Left lobe of liver (tissue), 2 donors: ENCODE data around the gene IST1. TPM values are rescaled to one million over a fixed set of nuclear protein-coding genes. Genes with fewer than 3 reads are reported as not detected.

ENCODE experiments used
- ATAC-seq: fragments of 200-7000 bp; cut with Tn5 transposase; one replicate; pipeline ENCODE4 v1.9.1; 2020; ENCODE audit warnings: mild to moderate bottlenecking, moderate library complexity
- DNase-seq: peaks from one replicate; pipeline ENCODE4 v3.0.0-alpha.2; 2020; ENCODE audit warnings: low spot score
- total RNA-seq: library from RNA; stranded (reverse); gene quantifications from one replicate; pipeline ENCODE4 v1.2.1, GENCODE V29; 2021
- donor health status: DM: no; HTN: no; CAD: no; lungs with moderate emphysema.
- donor health status: DM: no; HTN: yes; CAD: no.

IST1 gene
- total RNA-seq, 1 donor from 2014 or later: 56.2 TPM

DNA sequence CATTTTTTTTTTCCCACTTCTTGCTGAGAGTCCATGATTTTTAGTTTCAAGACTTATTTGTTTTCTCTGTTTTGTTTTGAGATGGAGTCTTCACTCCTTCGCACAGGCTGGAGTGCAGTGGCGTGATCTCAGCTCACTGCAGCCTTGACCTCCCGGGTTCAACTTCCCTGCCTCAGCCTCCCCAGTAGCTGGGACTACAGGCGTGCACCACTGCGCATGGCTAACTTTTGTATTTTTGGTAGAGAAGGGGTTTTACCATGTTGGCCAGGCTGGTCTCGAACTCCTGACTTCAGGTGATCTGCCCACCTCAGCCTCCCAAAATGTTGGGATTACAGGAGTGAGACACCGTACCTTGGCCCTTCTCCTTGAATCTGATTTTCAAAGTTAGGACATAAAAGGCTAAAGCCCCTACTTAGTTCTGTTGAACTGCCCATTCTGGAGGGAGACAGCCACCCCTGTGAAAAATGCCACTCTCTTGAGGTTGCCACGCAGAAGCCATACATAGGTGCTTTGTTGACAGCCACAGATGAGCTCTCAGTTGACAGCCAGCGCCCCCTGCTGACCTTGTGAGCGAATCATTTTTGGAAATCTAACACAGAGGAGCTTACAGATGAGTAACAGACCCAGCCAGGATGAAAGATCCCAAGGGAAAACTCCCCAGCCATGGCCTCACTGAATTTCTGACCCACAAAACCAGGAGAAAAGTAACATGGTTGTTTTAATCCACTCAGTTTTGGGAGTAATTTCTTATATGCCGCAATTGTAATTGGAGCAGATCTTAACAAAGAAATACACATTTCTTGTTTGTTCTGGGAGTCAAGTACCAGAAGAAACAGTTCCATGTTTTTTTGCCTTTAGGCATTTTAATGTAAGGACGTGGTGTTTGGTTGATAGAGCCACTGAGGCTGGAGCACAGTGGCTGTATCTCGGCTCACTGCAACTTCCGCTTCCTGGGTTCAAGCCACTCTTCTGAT, 66.0 kb downstream of the IST1 start:
- ATAC-seq: peak; percentile 99
- peak; percentile 80 for DNase-seq

DNA sequence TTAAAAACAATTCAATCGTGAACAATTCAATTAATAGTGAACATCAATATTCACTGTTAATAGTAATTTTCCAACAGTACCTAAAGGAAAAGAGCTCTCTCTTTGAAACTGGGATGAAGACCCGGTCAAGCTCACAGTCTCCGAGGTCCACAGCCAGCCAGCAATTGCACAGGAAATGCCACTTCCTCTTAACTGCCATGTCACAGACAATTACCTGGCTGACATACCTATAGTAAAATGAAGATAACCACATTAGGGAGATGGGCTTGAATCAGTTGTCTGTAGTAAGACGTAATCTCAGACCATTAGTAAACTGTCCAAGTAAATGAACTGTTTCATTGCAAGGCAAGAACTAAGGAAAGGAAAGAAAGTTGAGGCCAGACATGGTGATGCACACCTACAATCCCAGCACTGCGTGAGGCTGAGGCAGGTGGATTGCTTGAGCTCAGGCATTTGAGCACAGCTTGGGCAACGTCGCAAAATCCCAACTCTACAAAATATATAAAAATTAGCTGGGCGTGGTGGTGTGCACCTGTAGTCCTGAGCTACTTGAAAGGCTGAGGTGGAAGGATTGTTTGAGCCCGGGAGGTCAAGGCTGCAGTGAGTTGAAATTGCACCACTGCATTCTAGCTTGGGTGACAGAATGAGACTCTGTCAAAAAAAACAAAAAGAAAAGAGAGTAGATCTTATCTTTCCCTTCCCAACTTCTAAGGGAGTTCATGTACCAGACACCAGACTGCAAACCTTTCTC, 68.0 kb downstream of the IST1 start:
- no peak for ATAC-seq

DNA sequence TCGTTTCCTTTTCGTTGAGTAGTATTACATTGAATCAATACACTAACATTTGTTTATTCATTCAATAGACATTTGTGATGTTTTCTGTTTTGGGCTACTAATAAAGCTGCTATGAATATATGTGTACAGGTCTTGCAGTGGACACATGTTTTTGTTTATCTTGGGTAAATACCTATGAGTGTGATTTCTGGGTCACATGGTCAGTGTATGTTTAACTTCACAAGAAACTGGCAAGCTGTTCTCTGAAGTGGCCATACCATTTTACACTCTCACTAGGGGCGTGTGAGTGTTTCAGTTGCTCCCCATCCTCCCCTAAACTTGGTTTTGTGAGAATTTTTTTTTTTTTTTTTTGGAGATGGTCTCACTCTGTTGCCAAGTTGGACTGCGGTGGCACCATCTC, 69.9 kb downstream of the IST1 start:
- DNase-seq: no peak
- peak; percentile 48 for ATAC-seq

More for the DNA sequence above, 68.0 kb downstream of the IST1 start:
- no peak for DNase-seq

DNA sequence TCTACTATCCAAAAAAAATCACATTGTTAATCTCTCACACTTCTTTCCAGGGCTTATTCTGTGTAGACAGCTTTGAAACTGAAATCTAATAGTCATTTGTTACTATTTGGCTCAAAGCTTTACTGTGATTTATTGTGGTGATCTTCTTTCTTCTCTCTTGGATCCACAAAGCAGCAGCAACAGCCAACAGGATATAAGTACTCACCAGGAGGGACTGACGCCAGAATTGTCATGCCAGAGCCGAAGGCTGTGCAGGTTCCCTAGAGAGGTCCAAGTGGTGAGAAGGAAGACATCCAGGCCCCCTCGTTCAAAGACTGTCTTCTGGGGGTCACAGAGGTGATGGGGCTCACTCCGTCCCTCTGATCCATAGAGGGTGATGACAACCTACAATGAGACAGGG, 71.6 kb downstream of the IST1 start:
- DNase-seq (no peak), ATAC-seq (no peak)

DNA sequence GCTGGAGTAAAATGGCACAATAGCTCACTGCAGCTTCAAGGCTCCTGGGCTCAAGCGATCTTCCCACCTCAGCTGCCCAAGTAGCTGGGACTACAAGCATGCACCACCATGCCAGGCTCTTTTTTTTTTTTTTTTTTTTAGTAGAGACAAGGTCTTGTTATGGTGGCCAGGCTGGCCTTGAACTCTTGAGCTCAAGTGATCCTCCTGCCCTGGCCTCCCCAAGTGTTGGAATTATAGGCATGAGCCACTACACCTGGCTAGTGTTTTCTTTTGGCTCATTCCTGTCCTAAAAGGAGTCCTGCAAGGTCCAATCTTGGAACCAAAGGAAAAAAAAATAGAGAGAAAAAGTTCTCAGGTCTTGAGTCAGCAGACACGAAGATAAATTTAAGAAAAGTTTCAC, 74.0 kb downstream of the IST1 start:
- DNase-seq (no peak), ATAC-seq (no peak)

DNA sequence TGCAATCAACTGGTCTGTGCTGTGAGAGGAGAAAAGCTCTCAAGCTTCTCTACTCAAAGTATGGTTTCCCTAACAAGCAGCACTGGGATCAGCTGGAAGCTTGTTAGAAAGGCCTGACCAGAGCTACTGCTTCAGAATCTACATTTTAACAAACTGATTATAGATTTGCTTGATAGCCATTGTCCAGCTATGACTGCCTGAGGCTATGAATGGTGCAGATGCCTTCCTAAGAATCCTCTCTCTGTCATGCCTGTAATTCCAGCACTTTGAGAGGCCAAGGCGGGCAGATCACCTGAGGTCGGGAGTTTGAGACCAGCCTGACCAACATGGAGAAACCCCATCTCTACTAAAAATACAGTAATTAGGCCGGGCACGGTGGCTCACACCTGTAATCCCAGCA, 76.2 kb downstream of the IST1 start:
- no peak for ATAC-seq

DNA sequence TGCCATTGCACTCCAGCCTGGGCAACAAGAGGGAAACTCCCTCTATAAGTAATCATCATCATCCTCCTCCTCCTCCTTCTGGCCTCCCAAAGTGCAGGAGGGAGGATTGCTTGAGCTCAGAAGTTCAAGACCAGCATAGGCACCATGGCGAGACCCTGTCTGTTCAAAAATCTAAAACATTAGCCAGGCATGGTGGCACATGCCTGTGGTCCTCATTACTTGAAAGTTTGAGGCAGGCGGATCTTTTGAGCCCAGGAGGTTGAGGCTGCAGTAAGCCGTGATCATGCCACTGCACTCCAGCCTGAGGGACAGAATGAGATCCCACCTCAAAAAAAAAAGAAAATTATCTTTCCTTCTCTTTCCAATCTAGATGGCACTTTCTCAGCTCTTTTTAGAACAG, 77.0 kb downstream of the IST1 start:
- no peak for DNase-seq
- ATAC-seq: no peak

More for the DNA sequence above, 76.2 kb downstream of the IST1 start:
- DNase-seq: no peak

DNA sequence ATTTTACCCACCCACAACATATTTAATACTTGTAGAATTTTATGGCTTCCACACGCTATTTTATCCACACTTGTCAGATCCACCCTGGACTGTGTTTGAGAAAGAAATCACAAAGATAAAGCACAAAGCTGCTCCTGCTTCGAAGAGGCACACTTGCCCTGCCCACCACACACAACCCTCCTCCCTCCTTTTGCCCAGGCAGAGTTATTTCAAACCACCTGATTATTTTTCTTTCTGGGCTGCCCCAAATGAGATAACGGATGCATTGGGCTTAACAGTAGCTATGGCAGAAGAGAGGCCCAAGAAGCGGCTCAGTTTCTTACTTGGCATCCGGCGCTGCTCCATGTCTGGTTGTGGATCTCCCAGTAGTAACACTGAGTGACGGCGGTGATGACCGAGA, 77.7 kb downstream of the IST1 start:
- ATAC-seq (no peak), DNase-seq (no peak)

DNA sequence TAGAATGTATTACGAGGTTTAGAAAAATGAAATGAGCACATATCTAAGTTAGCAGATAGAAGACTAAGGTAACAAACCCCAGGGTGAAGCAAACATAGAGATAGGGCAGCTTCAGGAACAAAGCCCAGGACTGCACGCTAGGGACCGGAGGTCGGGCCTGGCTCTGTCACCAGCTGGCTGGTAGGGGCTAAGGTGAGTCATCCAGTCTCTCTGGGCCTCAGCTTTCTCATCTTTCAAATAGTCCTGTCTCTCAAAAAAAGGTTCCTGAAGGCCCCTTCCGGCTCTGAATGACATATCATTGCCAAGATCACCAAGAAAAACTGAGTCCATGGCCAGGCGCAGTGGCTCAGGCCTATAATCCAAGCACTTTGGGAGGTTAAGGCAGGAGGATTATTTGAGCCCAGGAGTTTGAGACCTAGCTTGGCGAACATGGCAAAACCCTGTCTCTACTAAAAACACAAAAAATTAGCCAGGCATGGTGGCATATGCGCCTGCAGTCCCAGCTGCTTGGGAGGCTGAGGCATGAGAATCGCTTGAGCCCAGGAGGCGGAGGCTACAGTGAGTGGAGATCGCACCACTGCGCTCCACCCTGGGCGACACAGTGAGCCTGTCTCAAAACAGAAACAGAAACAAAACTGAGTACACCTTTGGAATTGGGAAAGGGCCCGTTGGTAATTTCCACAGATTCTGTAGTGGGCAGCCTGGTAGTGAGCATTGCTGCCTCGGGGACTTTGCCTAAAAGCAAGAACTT, 78.9 kb downstream of the IST1 start:
- no peak for DNase-seq

More for the DNA sequence above, 78.9 kb downstream of the IST1 start:
- no peak for ATAC-seq

Other genes with a start within 250 kb of the IST1 start
- gene PHLPP2, start 170.8 kb upstream of the IST1 start, total RNA-seq: 2.6 TPM
- 51.9 TPM for gene AP1G1, start 86.7 kb upstream of the IST1 start, total RNA-seq
- 10.0 TPM for gene ATXN1L, start 49.6 kb upstream of the IST1 start, total RNA-seq
- 2.4 TPM for gene ZNF821, start 11.3 kb upstream of the IST1 start, total RNA-seq
- 0.88 TPM for gene PKD1L3, start 104.9 kb downstream of the IST1 start, total RNA-seq
- 28.4 TPM for gene DHODH, start 113.2 kb downstream of the IST1 start, total RNA-seq
- 47,876 TPM for gene HP, start 159.0 kb downstream of the IST1 start, total RNA-seq
- gene HPR, start 167.7 kb downstream of the IST1 start, total RNA-seq: 110 TPM
- gene TXNL4B, start 198.1 kb downstream of the IST1 start, total RNA-seq: 9.6 TPM
- 26.4 TPM for gene DHX38, start 198.3 kb downstream of the IST1 start, total RNA-seq